ENCODE data around the gene SNX3. TPM values are rescaled to one million over a fixed set of nuclear protein-coding genes. Genes with fewer than 3 reads are reported as not detected.

SNX3 gene
- total RNA-seq, 4 donors from 2014 or later, result 81.2 to 136 (median 121) TPM

DNA sequence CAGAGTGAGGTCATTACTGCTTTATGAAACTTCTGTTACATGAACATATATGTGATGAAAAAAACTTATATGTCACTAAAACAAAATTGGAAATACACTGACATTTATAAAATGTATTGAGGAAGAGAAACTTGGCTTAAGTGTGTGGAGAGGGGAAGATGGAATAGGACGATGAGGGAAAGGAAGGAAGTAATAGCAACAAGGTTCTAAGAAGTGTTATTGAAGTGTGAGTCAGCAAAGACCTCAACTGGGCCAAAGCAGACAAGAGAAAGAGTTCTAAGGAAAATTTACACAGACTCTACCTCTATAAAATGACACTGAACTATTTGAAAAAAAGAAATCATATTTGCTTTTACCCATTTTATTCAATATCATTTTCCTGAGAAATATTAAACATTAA is 38.3 kb downstream of the SNX3 start:
- no peaks in the 10 kb centered on the region for H3K4me1 ChIP-seq
- 36 to 77% methylated on average over 1 of the region's 1 CpG for WGBS, 2 donors (ENCODE audit: low coverage in 1 of 2)
- in situ Hi-C loops (cut with MboI; ENCODE audit: low pct_ligation_motif_present in 1 of 4, low pct_unique_long_range_greater_than_20kb in 1 of 4, low sequenced_read_pairs in 3 of 4), result no loop called here

DNA sequence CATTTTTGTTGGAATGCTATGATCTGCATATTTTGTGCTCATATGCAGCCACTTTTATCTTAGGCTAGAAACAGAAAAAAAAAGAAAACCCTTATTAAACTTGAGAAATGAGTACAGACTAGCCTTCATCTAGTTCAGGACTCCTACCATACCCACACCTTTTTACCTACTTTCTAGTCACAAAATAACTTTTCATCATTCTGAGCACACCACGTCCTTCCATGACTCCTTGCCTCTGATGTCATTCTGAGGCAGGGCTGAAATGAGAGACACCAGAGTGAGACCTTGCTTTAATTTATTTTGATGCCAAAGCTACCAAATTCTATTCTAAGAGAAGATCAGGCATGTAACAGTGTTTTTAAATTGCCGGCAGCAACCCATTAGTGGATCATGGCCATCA is 38.8 kb downstream of the SNX3 start:
- Histone ChIP-seq H3K27me3 (no peaks in the 10 kb centered on the region), H3K27ac (no peak overlapping the region), H3K4me3 (no peak overlapping the region), H3K36me3 (peaks cover 0 to 37% (median 15%) of the 10 kb centered on the region in 4 donors), H3K4me1 (no peaks in the 10 kb centered on the region), H3K9me3 (no peaks in the 10 kb centered on the region)
- TF ChIP-seq POLR2AphosphoS5 (IDR thresholded peaks at IDR 0.05) (no peak), POLR2A (IDR thresholded peaks at IDR 0.05) (no peak), EP300 (IDR thresholded peaks at IDR 0.05; ENCODE audit: low read depth) (no peak)
- TF ChIP-seq, protein P1, sequence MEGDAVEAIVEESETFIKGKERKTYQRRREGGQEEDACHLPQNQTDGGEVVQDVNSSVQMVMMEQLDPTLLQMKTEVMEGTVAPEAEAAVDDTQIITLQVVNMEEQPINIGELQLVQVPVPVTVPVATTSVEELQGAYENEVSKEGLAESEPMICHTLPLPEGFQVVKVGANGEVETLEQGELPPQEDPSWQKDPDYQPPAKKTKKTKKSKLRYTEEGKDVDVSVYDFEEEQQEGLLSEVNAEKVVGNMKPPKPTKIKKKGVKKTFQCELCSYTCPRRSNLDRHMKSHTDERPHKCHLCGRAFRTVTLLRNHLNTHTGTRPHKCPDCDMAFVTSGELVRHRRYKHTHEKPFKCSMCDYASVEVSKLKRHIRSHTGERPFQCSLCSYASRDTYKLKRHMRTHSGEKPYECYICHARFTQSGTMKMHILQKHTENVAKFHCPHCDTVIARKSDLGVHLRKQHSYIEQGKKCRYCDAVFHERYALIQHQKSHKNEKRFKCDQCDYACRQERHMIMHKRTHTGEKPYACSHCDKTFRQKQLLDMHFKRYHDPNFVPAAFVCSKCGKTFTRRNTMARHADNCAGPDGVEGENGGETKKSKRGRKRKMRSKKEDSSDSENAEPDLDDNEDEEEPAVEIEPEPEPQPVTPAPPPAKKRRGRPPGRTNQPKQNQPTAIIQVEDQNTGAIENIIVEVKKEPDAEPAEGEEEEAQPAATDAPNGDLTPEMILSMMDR (IDR thresholded peaks at IDR 0.05), result no peak
- no peak for DNase-seq
- WGBS, 2 donors (ENCODE audit: low coverage in 1 of 2), result 86 to 92% methylated on average over 2 of the region's 2 CpGs
- in situ Hi-C loops (cut with MboI; ENCODE audit: low pct_ligation_motif_present in 1 of 4, low pct_unique_long_range_greater_than_20kb in 1 of 4, low sequenced_read_pairs in 3 of 4) (no loop called here), intact Hi-C loops (cut with DNase I; ENCODE audit: low total_unique reads) (no loop called here)

More for the DNA sequence above, 38.3 kb downstream of the SNX3 start:
- H3K27ac ChIP-seq, result no peak overlapping the region
- intact Hi-C loops (cut with DNase I; ENCODE audit: low total_unique reads), result no loop called here
- no peaks in the 10 kb centered on the region for H3K9me3 ChIP-seq
- peaks cover 0 to 37% (median 15%) of the 10 kb centered on the region in 4 donors for H3K36me3 ChIP-seq
- no peak overlapping the region for H3K4me3 ChIP-seq
- H3K27me3 ChIP-seq, result no peaks in the 10 kb centered on the region
- TF ChIP-seq POLR2AphosphoS5 (IDR thresholded peaks at IDR 0.05) (no peak), POLR2A (IDR thresholded peaks at IDR 0.05) (no peak), EP300 (IDR thresholded peaks at IDR 0.05; ENCODE audit: low read depth) (no peak)
- TF ChIP-seq, protein P1 (IDR thresholded peaks at IDR 0.05), result no peak
- no peak for DNase-seq

DNA sequence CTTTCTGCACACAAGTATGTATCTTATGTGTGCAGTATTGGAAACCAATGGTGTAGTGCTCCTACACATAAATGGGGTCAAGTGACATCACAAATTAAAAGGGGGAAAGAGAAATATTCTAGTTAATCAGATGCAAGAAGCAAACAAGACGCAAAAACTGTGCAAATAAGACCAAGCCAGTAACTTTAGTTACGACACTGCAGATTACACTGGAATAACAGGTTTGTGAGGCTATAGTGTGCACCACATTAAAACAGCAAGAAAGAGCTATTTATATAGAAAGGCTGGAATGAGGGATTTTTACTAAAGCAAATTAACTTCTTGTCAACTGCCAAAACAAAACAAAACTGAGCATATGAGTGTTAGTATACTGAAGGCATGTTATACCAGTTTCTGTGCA is 49.2 kb downstream of the SNX3 start:
- in situ Hi-C loops (cut with MboI; ENCODE audit: low pct_ligation_motif_present in 1 of 4, low pct_unique_long_range_greater_than_20kb in 1 of 4, low sequenced_read_pairs in 3 of 4) (no loop called here), intact Hi-C loops (cut with DNase I; ENCODE audit: low total_unique reads) (no loop called here)
- H3K27ac ChIP-seq, result no peak overlapping the region
- no peaks in the 10 kb centered on the region for H3K27me3 ChIP-seq
- no peak overlapping the region for H3K4me3 ChIP-seq
- WGBS, 2 donors (ENCODE audit: low coverage in 1 of 2), result 83 to 86% methylated on average over 1 to 2 of the region's 2 CpGs
- TF ChIP-seq POLR2A (IDR thresholded peaks at IDR 0.05) (no peak), POLR2AphosphoS5 (IDR thresholded peaks at IDR 0.05) (no peak), EP300 (IDR thresholded peaks at IDR 0.05; ENCODE audit: low read depth) (no peak)
- TF ChIP-seq, protein P1 (IDR thresholded peaks at IDR 0.05), result no peak
- H3K9me3 ChIP-seq, result no peaks in the 10 kb centered on the region
- H3K4me1 ChIP-seq, result no peaks in the 10 kb centered on the region
- DNase-seq, result no peak
- peaks cover 0 to 21% (median 7%) of the 10 kb centered on the region in 4 donors for H3K36me3 ChIP-seq

DNA sequence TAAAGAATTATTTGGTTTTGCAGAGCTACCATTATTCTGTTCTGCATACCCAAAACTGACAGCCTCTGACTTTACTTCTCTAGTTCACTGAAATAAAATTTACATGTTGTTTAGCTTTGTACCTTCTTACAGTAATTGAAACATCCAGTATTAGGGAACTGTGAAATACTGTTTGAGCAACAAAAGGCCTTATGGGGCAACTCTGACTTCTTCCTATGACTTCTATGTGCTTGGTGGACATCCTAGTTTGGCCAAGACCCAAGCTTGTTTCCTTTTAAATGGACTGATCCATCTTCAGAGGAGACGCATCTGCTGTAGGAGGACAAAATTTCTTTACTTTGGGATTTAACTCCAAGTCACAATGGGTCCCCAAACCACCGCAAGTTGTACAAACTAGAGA is 50.3 kb downstream of the SNX3 start:
- TF ChIP-seq EP300 (IDR thresholded peaks at IDR 0.05; ENCODE audit: low read depth), result no peak
- TF ChIP-seq POLR2AphosphoS5 (IDR thresholded peaks at IDR 0.05), result no peak
- H3K27me3 ChIP-seq, result no peaks in the 10 kb centered on the region
- no peak for DNase-seq
- H3K27ac ChIP-seq, result no peak overlapping the region
- intact Hi-C loops (cut with DNase I; ENCODE audit: low total_unique reads), result no loop called here
- no peaks in the 10 kb centered on the region for H3K9me3 ChIP-seq
- peaks cover 0 to 21% (median 4%) of the 10 kb centered on the region in 4 donors for H3K36me3 ChIP-seq
- WGBS, 2 donors (ENCODE audit: low coverage in 1 of 2), result 94 to 100% methylated on average over 1 to 2 of the region's 2 CpGs
- H3K4me1 ChIP-seq, result no peaks in the 10 kb centered on the region
- in situ Hi-C loops (cut with MboI; ENCODE audit: low pct_ligation_motif_present in 1 of 4, low pct_unique_long_range_greater_than_20kb in 1 of 4, low sequenced_read_pairs in 3 of 4), result no loop called here
- H3K4me3 ChIP-seq, result no peak overlapping the region

DNA sequence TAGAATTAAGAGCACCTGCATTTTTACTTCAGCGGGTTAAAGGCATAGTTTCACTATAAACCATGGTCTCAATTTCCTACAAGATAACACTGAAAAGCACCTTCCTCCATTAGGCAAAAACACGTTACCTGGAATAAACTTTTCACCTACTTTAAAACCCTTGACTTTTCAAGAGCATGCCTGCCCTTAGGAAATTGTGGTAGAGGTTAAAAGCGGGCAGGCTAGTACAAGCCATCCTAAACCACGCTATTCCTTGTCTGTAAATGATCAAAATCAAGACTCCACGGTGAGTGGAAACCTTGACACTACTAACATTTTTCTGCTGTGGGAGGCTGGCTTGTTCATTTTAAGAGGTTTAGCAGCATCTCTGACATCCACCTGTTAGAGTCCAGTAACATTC is 51.1 kb downstream of the SNX3 start:
- Histone ChIP-seq H3K27me3 (no peaks in the 10 kb centered on the region), H3K4me3 (no peak overlapping the region), H3K4me1 (no peaks in the 10 kb centered on the region), H3K36me3 (peaks cover 0 to 21% (median 2%) of the 10 kb centered on the region in 4 donors), H3K27ac (no peak overlapping the region), H3K9me3 (no peaks in the 10 kb centered on the region)
- no peak for TF ChIP-seq EP300 (IDR thresholded peaks at IDR 0.05; ENCODE audit: low read depth)
- intact Hi-C loops (cut with DNase I; ENCODE audit: low total_unique reads) (no loop called here), in situ Hi-C loops (cut with MboI; ENCODE audit: low pct_ligation_motif_present in 1 of 4, low pct_unique_long_range_greater_than_20kb in 1 of 4, low sequenced_read_pairs in 3 of 4) (no loop called here)
- DNase-seq, result no peak
- WGBS, 2 donors (ENCODE audit: low coverage in 1 of 2), result 95 to 98% methylated on average over 5 of the region's 5 CpGs

Measured in transverse colon (tissue), 4 donors.